Measurements from ENCODE around the gene SCAMP1.
A peak's percentile ranks its signal among the peaks of the same experiment; 100 is the strongest.

SCAMP1 gene

DNA sequence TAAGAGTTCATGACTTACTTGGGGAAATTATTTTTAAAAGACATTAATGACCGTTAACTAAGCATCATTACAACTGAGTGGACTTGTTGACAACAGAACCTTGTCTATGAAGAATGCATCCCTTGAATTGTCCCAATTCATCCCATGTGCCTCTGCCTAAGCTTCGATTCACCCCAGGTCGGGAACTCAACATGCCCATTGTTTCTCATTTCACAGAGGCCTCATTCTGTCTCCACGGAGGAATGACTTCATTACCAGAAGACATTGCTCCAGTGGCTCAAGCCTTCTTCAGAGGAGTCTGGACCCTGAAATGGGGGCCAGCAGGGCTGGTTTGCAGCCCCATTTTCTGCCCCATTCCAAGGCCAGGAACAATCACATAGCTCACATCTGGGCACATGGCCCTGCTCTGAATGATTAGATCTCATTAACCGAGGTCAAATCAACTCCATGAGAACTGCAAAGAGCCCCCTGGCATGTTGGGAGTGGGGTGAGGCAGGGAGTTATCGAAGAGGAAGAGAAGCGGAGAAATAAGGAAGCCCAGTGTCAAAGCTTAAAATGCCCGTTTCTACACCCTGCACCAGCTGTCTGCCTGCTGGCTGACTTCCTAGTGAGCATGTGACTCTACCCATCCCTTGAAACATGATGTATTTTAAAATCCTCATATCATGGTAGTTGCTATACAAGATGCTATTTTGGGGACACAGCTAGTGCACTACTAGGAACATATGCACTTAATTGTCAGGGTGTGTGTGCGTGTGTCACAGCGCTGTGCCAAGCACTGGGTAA lies 150.9 kb downstream of the SCAMP1 start:
- DNase-seq: peak in 13 of 51 donors; percentile 9 to 71 (median 26)

DNA sequence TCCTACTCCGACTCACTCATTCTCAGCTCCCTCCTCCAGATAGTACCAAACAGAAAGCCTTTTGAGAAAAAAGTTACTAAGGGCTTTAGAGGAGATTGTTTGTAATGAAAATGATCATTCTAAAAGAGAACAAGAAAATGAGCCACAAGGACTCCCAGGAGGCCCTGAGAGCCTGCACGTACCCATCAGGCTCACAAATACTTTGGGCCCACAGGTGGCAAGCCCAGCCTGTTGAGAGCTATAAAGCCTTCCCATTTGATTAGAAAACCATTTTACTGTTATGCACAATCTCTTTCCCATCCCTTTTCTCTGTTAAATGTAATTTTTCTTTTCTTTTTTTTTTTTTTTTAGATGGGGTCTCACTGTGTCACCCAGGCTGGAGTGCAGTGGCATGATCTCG lies 152.0 kb downstream of the SCAMP1 start:
- DNase-seq: no peak

DNA sequence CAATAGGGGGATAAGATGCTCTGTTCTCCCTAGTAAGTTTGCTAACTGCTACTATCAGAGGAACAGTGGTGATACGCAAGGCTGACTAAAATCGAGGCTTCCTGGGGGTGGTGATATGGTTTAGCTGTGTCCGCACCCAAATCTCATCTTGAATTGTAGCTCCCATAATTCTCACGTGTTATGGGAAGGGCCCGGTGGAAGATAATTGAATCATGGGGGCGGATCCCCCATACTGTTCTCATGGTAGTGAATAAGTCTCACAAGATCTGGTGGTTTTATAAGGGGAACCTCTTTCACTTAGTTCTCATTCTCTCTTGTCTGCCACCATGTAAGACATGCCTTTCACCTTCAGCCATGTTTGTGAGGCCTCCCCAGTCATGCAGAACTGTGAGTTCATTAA lies 153.0 kb downstream of the SCAMP1 start:
- no peak for DNase-seq

DNA sequence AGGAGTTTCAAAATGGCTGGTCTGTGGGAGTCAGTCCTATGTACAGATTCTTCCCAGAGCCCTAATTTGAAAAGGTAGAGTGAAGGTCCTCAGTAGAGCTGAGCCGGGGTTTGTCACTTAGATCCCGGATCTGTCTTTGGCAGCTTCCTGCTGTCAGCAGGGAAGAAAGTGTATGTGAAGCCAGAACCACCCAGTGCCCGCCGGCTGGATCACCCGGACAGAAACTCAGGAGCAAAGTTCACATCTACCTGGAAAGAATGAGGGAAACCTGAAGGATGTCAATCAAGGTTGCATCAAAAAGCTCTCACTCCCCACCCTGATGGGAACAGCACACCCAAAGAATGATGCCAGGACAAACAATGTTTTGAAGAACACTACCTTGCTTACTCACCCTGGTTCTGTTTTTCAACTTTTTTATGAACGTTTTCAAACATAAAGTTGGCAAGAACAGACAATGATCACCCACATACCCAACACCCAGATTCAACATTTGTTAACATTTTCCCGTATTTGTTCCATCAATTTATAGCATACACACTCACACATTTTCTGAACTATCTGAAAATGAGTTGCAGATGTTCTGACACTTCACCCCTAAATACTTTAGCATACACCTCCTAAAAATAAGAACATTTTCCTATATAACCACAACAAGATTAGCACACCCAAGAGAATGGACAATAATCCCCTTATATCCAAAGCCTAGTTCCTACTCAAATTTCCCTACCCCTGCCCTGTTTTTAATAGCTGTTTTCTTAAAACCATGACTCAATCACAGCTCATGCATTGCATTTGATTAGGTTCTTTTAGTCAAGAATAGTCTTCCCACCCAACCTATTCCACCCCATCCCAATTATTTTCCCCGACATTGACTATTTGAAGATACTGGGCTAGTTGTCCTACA lies 154.3 kb downstream of the SCAMP1 start:
- DNase-seq: no peak

DNA sequence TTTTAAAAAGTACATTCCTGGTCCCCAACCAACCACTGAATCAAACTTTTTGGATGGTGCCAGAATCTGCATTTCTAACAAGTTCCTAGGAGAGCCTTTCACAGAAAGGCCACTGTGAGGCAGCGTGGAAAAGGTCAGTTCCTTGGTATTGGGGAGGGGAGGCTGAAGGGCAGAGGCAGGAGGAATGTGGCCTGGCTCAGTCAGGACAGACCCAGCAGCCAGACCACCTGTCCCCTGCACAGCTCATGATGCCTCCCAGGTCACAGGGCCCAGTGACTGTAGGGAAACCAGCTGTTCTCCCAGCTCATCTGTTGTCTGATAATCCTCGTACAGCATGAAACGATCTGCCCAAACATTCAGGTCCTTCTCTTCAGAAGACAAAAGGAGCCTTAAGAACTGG lies 155.3 kb downstream of the SCAMP1 start:
- DNase-seq: no peak

DNA sequence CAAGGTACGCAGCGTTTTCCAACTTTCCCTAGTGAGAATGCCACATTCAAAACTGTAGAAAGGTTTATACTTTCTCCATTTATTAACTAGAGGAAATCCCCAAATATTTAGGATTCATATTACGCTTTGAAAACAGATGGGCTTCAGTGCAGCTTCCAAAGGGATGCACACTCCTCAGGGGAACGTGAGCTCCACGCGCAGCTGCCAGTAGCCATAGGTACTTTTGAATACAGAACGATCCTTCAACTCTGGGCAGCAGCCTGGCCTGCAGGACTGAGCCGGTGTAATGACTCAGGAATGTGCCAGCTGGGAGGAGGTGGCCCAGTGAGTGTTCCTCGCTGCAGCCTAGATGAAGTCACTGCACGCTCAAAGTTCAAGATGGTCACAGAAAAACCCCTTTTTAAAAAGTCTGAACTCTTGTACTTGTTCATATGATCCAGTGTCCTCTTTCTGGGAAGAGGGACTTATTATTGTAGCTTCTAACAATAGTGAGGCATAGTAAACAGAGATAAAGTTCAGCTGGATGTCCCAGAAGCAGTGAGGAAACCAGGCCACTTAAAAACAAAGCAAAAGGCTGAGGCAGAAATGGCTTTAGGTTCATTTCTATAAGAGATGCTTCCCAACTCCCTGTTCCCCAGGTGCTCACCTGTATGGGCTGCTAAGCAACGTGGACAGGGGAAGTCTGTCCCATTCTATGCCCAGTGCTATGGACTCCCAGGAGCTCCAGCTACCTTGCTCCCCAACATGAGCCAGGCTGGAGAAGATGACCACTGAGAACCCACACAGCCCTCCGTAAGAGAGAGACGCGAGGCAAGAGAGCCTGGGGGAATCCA lies 158.2 kb downstream of the SCAMP1 start:
- DNase-seq: peak in 1 of 51 donors; percentile 36

DNA sequence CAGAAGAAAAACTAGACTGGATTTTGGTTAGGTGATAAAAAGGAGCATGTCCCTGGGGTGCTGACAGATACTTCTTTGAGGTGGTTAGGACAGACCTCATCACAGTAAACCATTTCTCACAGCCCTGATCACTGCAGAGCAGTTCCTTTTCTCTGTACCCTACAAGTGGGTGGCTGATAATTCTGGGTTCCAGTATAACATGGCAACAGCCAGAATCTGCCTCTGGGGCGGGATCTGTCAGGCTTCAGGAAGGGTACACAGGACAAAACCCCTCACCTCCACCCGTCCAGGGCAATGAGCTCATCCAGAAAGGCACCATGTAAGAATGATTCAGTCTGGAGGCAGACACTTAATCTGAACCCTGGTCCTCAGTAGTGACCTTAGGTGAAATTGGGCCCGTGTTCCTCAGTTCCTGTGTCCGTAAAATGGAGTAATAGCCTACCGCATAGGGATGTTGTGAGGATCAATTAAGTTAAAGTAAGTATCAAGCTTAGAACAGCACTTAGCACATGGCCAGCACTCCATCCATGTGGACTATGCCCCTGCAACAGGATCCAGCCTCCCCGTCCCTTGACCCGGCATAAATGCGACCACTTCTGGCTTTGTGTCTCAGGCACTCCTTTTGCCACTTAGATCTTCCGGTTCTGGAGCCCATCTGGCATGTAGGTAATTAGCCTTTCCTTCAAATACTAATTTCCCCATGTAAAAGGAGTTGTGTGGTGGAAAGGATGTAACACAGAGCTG lies 159.0 kb downstream of the SCAMP1 start:
- no peak for DNase-seq

DNA sequence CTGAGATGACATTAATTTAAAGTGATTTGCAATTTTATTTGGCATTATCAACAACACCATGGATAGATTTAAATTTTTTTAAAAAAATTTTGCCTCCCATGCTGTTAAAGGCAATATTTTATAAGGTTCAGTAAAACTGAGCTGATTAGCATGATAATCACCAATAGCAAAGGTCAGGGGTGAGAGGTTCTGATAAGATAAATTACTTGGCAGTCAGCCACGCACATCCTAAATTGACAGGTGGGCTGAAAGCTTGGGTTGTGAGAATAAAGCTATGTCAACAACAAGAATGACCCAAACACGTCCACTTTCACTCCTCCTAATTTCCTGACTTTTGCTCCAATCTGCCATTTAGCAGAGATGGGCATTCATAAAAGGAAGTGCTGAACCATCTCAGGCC lies 161.0 kb downstream of the SCAMP1 start:
- DNase-seq: no peak

DNA sequence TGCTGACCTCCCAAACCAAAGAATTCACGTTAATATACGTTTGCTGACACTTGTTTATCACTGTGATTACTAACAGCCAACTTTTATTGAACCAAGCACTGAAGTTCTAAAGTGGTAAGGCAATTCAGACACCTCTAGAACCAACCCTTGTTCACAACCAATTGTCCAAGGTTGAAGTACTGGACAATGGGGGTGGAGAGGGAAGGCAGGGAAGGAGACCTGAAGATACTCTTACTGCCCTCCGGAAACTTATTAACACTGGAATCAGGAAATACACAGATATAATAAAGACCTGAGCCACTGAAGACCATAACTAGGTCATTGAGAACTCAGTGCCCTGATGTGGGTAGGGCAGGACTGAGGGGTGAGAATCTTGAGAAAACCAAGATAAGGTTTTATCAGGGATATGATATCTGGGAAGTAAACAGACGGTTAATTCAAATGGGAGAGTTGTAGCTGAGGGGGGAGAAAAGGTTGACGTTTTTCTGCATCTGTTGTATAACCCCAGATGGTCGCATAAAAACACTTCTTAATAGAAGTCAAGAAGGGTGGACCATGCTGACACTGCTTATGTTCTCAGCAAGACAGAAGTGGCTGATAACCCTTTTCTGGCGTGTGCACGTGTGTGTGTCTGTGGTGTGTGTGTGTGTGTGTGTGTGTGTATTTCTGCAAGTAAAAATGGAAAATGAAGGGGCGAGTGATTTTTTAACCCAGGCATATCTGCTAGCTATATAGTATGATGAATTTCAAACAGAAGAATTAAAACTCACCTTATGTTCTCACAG lies 162.3 kb downstream of the SCAMP1 start:
- DNase-seq: no peak

DNA sequence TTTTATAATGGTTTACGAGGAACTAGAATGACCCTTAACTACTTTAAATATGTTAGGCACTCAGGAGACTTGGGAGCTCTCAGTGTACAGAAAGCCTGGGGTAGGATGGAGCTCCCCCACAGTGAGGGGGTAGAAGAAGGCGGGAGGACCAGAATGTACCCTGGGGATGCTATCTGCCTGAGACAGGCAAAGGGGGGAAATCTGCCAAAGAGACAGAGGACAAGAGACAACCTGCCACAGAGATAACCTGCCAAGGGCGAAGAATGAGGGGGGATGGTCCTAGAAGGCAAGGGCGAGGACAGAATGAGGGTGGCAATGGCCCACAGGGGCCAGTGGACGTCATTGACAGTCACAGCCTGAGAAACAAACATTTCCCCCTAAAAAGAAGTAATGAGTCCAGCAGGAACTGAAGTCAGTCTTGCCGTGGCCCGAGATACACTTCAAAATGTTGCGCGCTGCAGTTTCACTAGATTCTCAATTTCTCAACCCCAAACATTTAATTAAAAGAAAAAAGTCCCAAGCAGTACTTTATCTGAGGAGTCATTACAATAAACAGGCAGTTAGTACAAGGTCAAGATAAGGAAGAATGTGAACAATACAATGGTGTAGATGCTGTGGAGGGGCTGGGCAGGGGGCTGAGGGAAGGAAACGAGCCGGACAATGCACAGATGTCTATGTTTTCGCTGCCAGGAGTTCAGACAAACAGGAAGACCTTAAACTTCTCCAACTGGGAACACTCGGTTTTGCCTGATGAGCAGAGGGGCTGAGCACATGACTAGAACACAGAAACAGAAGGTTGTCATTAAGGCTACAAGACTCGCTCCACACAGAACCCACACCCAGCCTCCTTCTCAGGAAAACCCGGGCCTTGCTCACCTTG lies 163.1 kb downstream of the SCAMP1 start:
- no peak for DNase-seq

DNA sequence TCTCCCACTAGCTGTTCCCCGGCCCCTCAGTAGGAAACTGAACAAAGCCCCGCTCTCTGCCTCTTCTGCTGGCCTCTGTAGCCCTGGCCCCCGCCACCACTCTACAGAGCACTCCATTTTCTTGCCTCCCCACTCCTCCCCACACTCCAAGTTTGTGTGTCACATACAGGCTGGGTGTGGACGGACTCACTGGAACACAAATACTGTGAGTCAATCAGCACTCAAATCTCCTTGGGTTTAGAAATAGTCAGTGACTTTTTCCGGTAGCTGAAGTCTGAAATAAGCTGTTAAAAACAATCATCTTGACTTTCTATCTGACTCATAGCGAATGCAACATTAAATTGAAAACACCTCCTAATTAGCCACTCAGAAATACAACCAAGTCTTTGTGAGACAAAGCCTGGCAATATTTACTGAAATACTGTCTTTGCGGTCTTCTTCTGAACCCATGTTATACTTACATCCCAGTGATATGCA lies 165.7 kb downstream of the SCAMP1 start:
- DNase-seq: no peak

DNA sequence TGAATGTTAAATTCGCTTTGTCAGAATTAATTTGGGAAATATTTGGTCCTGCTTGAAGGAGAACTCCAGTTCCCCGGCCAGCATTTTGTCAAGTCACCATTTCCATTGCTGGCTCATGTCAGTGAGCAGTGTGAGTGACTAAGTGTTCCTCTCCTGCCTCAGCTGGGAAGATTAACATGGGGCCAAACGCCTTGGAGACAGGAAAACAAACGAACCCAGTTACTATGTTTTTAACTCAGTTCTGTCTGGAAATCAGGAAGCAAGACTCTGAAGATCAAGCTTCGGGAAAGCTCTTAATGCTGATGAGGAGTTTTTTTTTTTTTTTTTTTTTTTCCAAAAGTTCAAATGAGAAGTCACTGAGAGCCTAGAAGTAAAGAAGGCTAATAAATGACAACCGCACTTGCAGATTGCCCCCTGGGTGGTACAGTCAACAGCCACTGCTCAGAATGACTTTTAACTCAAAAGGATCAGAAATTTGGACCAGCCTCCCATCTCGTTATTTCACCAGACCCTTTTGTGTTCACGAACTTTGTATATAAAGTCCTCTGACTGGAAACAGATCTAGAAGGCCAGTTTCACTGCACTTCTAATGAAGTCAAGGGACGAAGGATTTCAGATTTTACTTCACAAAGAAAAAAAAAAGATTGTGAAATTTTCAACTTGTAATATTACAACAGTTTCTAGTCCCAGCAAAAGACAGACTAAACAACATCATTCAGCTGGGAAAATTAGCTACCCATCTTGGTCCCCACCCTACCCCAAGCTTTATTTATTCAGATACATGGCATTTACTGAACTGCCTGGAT lies 166.8 kb downstream of the SCAMP1 start:
- DNase-seq: peak in 19 of 51 donors; percentile 9 to 57 (median 25)

DNA sequence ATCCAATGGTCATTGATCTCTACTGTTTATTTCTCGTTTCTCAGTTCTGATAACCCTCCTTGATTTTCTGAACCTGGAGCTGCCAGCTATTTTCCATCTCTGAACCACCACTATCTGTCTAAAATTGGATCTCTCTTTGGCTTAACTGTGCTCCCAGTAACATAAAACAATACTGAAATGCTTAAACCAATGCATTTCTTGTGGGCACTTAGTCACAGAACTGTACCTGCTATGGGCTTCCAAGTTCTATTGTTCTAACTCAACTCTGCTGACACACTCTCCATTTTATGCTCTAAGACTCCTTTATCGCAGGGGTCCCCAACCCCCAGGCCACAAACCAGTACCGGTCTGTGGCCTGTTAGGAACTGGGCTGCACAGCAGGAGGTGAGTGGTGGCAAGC lies 167.5 kb downstream of the SCAMP1 start:
- no peak for DNase-seq
